VCaP (cell line): ENCODE measurements around the gene FPGS.

Experiments used
- H3K27ac ChIP-seq: fragments of 450-650 bp; 2 replicates; pipeline ENCODE4 v1.5.1; 2017
- CTCF ChIP-seq: fragments of 450-650 bp; conservative IDR thresholded peaks from 2 replicates; pipeline ENCODE4 v1.5.1; 2017; ENCODE audit warnings: mild to moderate bottlenecking, moderate library complexity

Gene FPGS

GRCh38 chr9:127767909-127768331 lies 34.8 kb upstream of the FPGS start:
- TF ChIP-seq CTCF: no peak
- no peak overlapping the region for H3K27ac ChIP-seq

- no peak overlapping the region for H3K27ac ChIP-seq
Measured at GRCh38 chr9:127768698-127769097, 34.0 kb upstream of the FPGS start.

DNA sequence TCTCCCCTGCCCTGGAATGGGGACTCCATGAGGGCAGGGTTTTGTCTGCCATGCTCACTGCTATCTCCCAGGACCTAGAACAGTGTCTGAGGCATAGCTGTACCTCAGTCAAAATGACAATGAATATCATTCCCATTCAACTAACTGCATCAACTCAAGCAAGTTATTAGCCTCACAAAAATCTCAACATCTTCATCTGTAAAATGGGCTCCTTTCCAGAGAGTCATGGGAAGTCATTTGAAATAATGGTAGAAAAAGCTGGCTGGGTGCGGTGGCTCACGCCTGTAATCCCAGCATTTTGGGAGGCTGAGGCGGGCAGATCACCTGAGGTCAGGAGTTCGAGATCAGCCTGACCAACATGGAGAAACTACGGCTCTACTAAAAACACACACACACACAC lies 33.6 kb upstream of the FPGS start:
- H3K27ac ChIP-seq: no peak overlapping the region
- TF ChIP-seq CTCF: no peak

More at GRCh38 chr9:127768698-127769097, 34.0 kb upstream of the FPGS start:
- no peak for TF ChIP-seq CTCF

DNA sequence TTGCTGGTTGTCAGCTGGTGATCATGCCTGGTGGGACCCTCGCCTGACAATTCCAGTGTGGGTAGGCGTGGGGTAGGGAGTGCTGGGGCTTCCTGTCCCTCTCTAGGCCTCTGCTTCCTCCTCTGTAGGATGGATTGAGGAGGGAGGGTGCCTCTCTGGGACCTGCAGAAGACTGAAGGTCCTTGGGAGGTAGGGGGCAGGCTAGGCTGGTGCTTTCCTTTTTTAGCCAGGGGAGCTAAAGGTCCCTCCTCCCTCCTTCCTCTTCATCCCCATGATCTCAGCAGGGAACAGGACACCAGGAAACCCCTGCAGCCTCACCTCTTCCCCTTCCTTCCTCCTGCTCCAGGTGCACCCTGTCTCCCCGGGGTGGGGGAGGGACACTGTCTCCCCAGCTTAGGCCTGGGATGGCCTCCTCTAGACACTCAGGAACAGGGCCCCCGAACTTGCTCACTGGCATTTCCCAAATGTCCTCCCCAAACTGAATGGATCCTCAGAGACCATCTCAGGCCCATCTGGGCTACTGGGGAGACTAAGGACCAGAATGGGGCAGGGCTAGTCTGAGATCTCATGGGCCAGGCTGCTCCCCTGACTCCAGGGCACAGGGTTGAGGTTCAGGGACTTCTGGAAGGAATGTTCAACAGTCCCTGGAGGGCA lies 32.6 kb upstream of the FPGS start:
- TF ChIP-seq CTCF: no peak
- H3K27ac ChIP-seq: no peak overlapping the region; the same call in 1 of the 2 replicates

GRCh38 chr9:127770583-127770904 lies 32.1 kb upstream of the FPGS start:
- TF ChIP-seq CTCF: no peak
- H3K27ac ChIP-seq: no peak overlapping the region; the same call in 1 of the 2 replicates

DNA sequence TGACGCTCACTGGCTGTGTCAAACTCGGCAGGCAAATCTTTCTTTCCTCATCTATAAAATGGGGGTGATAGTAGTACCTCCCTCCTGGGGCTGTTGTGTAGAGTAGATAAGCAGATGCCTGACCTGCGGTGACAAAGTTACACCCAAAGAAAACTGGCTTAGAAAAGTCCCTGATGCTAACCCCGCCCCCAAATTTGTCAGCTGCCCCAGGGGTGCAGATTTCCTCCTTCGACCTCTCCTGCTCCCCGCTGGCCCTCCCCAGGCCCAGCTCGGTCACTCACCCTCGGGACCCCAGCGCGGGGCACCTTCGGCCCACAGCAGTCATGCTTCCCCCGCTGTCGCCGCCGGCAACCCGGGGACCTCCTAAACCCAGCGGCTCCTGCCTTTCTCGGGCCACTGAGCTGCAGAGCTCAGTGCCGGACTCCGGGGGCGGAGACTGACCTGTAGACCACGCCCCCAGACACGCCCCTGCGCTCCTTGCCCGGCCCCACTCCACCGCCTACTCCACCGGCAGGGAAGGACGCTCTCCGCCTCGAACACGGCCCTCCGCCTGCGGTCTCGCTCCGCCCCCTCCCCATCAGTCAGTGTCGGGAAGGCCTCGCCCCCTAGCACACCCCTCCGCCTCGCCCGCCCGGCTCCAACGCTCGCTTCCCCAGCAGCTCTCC lies 31.6 kb upstream of the FPGS start:
- TF ChIP-seq CTCF: no peak
- peak overlapping the region; percentile 34; the same call in 1 of the 2 replicates for H3K27ac ChIP-seq

DNA sequence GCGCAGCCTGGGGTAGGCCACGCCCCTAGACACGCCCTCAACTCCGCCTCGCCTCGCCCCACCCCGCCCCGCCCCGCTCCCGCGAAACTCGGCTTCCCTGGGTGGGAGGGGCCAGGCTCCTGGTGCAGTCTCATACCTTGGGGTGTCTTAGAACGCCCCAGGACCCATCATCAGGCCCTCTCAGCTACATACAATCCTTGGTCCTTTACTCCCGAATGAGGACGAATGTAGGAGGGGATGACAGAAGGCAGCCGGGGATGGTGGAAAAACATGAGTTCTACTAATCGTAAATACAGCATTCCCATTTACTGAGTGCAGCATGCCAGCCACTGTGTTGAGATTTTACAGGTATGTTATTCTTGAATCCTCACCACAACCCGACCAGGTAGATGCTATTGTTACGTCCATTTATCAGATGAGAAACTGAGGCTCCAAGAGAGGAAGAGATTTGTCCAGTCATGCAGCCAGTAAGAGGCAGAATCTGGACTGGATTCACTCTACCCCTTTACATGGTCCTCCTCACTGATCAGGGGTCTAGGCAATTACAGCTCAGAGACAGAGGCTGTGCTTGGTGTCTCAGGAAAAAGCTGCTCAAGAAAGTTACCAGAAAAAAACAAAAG lies 31.0 kb upstream of the FPGS start:
- TF ChIP-seq CTCF: no peak
- H3K27ac ChIP-seq: peak overlapping the region; percentile 34; the same call in 1 of the 2 replicates
